ENCODE measurements around the gene MSL3. TPM values are rescaled to one million over a fixed set of nuclear protein-coding genes. Genes with fewer than 3 reads are reported as not detected.

Gene MSL3, protein sequence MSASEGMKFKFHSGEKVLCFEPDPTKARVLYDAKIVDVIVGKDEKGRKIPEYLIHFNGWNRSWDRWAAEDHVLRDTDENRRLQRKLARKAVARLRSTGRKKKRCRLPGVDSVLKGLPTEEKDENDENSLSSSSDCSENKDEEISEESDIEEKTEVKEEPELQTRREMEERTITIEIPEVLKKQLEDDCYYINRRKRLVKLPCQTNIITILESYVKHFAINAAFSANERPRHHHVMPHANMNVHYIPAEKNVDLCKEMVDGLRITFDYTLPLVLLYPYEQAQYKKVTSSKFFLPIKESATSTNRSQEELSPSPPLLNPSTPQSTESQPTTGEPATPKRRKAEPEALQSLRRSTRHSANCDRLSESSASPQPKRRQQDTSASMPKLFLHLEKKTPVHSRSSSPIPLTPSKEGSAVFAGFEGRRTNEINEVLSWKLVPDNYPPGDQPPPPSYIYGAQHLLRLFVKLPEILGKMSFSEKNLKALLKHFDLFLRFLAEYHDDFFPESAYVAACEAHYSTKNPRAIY
- 10 to 100 TPM; 19.4 to 30.4 (median 27.3) TPM for total RNA-seq

DNA sequence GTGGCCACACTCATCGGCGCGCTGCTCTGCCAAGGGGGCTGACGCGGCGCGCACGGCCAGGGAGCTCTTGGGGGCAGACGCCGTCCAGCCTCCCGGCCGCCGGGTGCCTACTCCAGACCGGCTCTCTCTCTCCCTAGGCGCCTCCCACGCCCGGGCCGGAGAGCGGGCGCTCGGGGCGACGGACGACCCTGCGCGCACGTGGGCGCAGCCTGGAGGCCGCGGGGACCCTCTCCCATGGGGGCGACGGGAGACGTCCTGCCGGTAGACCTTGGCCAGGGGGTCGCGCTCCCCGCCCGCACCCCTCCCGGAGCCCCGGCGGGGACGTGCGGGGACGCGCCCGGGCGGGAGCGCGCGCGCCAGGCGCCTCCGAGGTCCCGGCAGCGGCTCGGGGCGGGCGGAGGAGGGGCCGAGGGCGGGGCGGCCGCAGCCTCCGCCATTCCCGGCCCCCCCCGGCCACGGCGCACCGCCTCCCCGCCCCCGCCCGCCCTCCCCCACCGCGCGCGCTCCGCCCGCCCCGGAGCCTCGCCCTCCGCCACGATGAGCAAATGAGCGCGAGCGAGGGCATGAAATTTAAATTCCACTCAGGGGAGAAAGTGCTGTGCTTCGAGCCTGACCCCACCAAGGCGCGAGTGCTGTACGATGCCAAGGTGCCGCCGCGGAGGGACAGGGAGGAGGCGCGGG is at the start of gene MSL3:
MSL3 (plus strand) TSS at position 519 of the 681 bp plus-strand sequence; CDS start at position 546, 27 bp downstream.
- peaks cover 0 to 10% (median 0%) of the 10 kb centered on the region in 4 donors for H3K4me1 ChIP-seq
- no peaks in the 10 kb centered on the region for H3K9me3 ChIP-seq
- TF ChIP-seq EP300 (IDR thresholded peaks at IDR 0.05), result no peak
- peak in 1 of 2 donors; percentile 21 for TF ChIP-seq POLR2A (IDR thresholded peaks at IDR 0.05)
- peak; percentile 7 to 35 for DNase-seq (ENCODE audit: low spot score in 2 of 2)
- WGBS, 2 donors, result 40% methylated on average over 49 of the region's 93 CpGs; no CpG with 5 or more reads in 1 of the 2 donors
- H3K36me3 ChIP-seq, result peaks cover 0 to 16% (median 0%) of the 10 kb centered on the region in 3 donors
- H3K27me3 ChIP-seq, result no peaks in the 10 kb centered on the region
- H3K27ac ChIP-seq, result peak within 1 kb of the TSS; percentile 86 to 94 (median 90)
- peak within 1 kb of the TSS; percentile 61 to 81 (median 65) for H3K4me3 ChIP-seq

DNA sequence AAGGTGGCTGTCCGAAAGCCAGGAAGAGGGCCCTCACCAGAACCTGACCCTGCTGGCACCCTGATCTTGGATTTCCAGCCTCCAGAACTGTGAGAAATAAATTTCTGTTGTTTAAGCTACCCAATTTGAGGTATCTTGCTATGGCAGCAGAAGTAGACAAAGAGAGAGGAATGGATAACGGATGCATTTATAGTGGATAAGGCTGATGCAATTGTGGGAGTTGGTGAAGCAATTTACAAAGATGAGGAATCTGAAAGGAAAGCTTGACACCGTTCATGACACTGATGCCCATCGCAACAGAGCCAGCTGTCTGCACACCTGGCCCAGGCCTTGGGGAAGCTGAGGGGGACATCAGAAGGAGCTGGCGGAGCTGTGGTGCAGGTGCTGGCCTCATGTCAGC is 35.7 kb upstream of the MSL3 start:
- no peak overlapping the region for H3K27ac ChIP-seq
- no peak overlapping the region for H3K4me3 ChIP-seq
- no peaks in the 10 kb centered on the region for H3K9me3 ChIP-seq
- WGBS, 2 donors, result 82 to 94% methylated on average over 5 of the region's 5 CpGs
- H3K4me1 ChIP-seq, result no peaks in the 10 kb centered on the region
- no peak for TF ChIP-seq EP300 (IDR thresholded peaks at IDR 0.05)
- no peak for TF ChIP-seq POLR2A (IDR thresholded peaks at IDR 0.05)
- TF ChIP-seq, protein P1, sequence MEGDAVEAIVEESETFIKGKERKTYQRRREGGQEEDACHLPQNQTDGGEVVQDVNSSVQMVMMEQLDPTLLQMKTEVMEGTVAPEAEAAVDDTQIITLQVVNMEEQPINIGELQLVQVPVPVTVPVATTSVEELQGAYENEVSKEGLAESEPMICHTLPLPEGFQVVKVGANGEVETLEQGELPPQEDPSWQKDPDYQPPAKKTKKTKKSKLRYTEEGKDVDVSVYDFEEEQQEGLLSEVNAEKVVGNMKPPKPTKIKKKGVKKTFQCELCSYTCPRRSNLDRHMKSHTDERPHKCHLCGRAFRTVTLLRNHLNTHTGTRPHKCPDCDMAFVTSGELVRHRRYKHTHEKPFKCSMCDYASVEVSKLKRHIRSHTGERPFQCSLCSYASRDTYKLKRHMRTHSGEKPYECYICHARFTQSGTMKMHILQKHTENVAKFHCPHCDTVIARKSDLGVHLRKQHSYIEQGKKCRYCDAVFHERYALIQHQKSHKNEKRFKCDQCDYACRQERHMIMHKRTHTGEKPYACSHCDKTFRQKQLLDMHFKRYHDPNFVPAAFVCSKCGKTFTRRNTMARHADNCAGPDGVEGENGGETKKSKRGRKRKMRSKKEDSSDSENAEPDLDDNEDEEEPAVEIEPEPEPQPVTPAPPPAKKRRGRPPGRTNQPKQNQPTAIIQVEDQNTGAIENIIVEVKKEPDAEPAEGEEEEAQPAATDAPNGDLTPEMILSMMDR (IDR thresholded peaks at IDR 0.05), result no peak
- no peaks in the 10 kb centered on the region for H3K27me3 ChIP-seq
- DNase-seq (ENCODE audit: low spot score in 2 of 2), result no peak
- no peaks in the 10 kb centered on the region for H3K36me3 ChIP-seq

DNA sequence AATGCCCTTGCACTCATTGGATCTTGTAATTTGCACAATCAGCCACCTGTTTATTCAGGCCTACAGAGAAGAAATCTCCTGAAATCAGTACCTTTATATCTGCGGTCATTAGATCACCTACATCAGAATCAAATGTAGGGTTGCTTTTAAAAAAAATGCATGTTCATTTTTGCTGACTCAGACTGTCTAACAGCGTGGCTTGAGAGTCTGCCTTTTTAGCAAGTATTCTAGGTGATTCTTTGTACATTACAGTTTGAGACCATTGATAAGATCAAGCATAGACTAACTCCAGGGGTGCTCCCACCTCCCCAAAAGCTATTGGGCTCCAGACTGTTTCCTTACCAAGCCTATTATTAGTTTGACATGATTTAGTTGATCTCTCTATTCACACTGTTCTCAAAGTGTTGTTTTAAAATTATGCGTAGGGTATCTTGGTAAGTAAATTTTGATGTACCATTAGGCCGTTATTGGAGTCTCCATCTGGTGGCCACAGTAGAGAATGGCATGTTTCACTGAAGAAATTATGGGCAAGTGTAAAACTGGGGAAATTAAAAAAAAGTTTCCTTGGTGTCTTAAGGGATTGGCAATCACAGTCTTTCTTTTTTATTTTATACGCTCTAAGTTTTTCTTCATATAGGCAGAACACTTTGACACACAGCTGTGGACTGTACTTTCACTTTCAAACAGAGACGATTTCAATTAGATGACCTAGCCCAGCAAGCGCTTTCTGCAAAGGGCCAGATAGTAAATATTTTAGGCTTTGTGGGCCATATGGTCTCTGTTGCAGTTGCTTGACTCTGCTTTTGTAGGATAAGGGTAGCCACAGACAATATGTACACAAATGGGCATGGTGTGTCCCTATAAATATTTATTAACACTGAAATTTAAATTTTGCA is 33.7 kb upstream of the MSL3 start:
- no peak for TF ChIP-seq EP300 (IDR thresholded peaks at IDR 0.05)
- TF ChIP-seq POLR2A (IDR thresholded peaks at IDR 0.05), result no peak
- TF ChIP-seq, protein P1 (IDR thresholded peaks at IDR 0.05), result peak; percentile 52 to 68 (median 66)
- Histone ChIP-seq H3K4me1 (no peaks in the 10 kb centered on the region), H3K4me3 (no peak overlapping the region), H3K36me3 (no peaks in the 10 kb centered on the region), H3K27me3 (no peaks in the 10 kb centered on the region), H3K9me3 (no peaks in the 10 kb centered on the region), H3K27ac (no peak overlapping the region)
- WGBS, 2 donors, result 49% methylated on average over 7 of the region's 7 CpGs
- DNase-seq (ENCODE audit: low spot score in 2 of 2), result peak in 1 of 2 donors; percentile 25

DNA sequence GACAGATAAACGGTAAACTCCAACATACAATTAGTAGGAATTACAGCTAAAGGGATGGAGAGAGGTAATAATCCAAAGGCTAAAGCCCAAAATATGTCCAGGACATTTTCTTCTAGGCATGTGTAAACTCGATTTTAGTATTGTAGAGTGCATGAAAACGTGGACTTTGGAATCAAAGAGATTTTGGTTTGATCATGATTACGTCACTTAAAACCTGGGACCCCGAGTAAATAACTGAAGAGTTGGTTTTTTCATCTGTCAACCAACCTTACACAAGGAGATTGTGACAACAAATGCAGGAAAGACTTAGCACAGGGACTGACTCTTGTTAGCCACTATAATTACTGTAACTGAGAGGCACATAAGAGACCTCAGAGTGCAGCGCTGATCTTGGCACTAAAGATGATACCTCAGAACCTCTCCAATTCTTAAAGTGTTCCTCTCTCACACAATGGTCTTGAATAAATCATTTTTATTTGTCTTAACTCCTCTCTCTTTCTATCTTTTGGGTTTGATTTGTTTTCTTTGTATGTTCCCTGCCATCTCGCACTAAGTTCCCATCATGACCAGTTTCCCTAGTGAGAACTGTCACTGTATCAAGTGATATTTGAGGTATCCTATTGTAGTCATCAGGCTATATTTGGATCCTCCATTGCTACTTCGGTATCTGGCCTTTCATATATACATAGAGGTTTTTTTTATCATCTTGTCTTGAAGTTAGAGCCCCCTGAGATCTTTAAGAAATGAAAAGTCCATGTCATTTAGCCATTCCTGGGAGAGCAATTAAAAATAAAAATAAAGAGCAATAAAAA is 32.2 kb upstream of the MSL3 start:
- no peak overlapping the region for H3K27ac ChIP-seq
- no peaks in the 10 kb centered on the region for H3K4me1 ChIP-seq
- no peak overlapping the region for H3K4me3 ChIP-seq
- TF ChIP-seq EP300 (IDR thresholded peaks at IDR 0.05) (no peak), POLR2A (IDR thresholded peaks at IDR 0.05) (no peak)
- TF ChIP-seq, protein P1 (IDR thresholded peaks at IDR 0.05), result no peak
- no peaks in the 10 kb centered on the region for H3K9me3 ChIP-seq
- no peak for DNase-seq (ENCODE audit: low spot score in 2 of 2)
- no peaks in the 10 kb centered on the region for H3K27me3 ChIP-seq
- no peaks in the 10 kb centered on the region for H3K36me3 ChIP-seq
- 65 to 90% methylated on average over 8 of the region's 8 CpGs for WGBS, 2 donors

Measured in tibial nerve (tissue), 4 donors.